Stimulated activated CD4-positive, alpha-beta T cell treated with anti-CD3 and anti-CD28 coated beads, Interleukin-15, amount 100 ng/mL, for 24 hours (primary cell): Measurements from ENCODE around the gene STIP1.

Source experiments
- DNase-seq: peaks from one replicate; pipeline ENCODE4 v3.0.0-alpha.2; 2020

The STIP1 gene

DNA sequence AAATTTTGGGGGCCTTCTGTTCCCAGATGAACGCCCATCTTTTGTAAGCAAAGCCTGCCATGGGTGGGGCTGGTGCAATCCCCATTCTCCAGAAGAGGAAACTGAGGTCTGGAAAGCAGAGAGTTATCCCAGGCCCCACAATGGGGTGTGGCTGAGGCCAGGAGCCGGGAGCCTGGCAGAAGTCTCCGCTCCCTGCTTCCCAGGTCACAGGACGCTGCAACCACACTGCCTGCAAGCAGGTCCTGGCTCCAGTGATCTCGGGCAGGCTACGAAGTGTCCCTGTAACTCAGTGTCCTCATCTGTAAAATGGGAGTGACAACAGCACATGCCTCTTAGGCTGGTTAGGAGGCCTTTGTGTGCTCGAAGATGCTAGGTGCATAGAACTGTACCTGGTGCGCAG is 67.1 kb downstream of the STIP1 start:
- no peak for DNase-seq

GRCh38 chr11:64253481-64253880 is 67.5 kb downstream of the STIP1 start:
- DNase-seq, result no peak
